ENCODE results near the gene SORCS2.

The SORCS2 gene

DNA sequence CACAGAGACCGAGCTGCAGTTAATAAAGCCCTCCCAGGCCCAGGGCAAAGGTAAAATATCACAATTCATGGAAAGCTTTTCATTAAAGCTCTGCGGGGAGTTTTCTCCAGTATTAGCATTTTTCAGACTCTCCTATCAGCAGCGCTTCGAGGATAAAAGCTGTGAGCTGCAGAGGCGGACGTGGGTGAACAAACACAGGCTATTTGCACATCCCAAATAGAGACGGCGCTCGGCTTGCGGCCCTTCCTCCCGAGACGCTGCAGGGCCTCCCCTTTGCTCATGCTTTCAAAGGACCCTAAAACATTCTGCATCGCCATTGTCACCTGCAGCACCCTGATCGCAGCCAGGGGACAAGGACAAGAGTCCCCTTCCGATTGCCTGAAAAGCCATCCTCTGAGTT is 97.3 kb downstream of the SORCS2 start:
- TF ChIP-seq CTCF (IDR thresholded peaks at IDR 0.05; ENCODE audit: control insufficient read depth, insufficient read depth, low read depth, low read length, missing control alignments) = no peak
- DNase-seq (ENCODE audit: low read depth) = no peak
- H3K4me3 ChIP-seq (ENCODE audit: control insufficient read depth, low read depth, low read length) = no peak overlapping the region

GRCh38 chr4:7291372-7292114 is 99.2 kb downstream of the SORCS2 start:
- no peak for TF ChIP-seq CTCF (IDR thresholded peaks at IDR 0.05; ENCODE audit: control insufficient read depth, insufficient read depth, low read depth, low read length, missing control alignments)
- DNase-seq (ENCODE audit: low read depth) = no peak
- H3K4me3 ChIP-seq (ENCODE audit: control insufficient read depth, low read depth, low read length) = no peak overlapping the region

DNA sequence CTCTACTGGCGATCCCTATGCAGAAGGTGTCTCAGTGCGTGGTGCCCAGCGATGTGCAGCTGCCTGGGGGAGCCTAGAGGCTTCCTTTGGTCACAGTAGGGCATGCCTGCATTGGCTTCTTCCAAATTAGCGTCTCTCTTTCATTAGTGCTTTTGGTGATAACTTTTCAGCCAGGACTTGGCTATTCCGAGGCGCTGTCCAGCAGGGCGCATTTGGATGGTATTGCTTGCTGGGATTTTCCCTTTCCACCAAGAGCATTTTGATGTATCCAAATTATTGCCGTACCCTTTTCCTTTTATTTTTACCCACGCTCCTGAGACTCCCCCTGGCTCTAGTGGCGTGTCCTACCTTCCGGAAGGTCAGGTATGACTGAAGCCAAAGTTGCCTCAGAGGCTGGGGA is 101.4 kb downstream of the SORCS2 start:
- H3K4me3 ChIP-seq (ENCODE audit: control insufficient read depth, low read depth, low read length) = no peak overlapping the region
- DNase-seq (ENCODE audit: low read depth) = no peak
- TF ChIP-seq CTCF (IDR thresholded peaks at IDR 0.05; ENCODE audit: control insufficient read depth, insufficient read depth, low read depth, low read length, missing control alignments) = no peak

DNA sequence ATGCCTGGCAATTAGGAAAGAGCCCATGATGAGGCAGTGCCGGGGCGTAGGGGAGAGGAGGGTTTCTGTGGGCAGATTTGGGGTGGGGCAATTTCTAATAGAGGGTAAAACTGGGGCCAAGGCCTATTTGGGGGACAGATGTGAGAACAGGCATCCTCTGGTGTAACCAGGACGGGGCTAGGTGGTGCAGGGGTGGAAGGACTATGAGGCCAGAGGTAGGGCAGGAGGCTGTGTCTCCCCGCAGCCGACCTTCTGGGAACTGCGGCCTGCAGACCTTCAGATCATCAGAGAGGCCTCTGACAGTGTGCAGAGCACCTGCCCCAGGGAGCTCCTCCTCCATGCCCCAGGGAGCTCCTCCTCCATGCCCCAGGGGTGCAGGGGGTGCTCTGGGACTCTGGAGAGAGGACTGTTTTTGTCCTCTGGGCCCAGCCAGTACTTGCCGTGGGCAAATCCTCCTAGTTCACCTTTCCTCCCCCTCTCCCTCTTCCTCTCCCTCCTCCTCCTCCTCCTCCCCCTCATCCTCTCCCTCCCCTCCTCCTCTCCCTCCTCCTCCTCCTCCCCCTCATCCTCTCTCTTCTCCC is 101.9 kb downstream of the SORCS2 start:
- no peak for TF ChIP-seq CTCF (IDR thresholded peaks at IDR 0.05; ENCODE audit: control insufficient read depth, insufficient read depth, low read depth, low read length, missing control alignments)
- no peak overlapping the region for H3K4me3 ChIP-seq (ENCODE audit: control insufficient read depth, low read depth, low read length)
- no peak for DNase-seq (ENCODE audit: low read depth)

DNA sequence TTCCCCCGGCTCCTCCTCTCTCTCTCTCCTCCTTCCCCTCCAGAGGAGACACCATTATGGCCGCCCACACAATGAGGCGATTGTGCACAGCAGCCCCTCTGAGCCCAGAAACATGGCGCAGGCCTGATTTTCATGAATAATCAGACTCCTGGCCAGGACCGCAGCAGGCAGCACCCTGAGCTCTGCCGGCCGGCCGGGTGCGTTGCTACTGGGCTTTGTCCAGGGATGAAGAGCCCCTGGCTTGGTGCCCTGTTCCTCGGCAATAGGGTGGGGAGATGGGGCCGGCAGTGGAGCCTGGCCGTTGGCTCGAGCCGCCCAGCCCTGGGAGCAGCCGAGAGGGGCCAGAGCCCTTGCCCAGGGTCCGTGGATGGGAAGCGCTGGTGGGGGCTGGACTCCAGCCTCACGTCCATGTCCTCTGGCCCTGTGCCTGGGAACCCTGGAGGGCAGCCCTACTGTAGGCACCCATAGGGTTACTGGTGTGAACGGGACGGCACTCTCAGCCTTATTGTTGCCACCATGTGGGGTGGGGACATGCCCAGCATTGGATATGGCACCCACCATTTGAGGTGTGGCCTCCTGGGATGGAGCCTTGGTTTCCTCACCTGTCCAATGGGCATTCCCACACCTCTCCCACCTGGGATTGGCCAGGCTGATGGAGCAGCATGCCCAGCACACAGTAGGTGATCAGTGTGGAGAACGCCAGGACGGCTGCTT is 103.0 kb downstream of the SORCS2 start:
- DNase-seq (ENCODE audit: low read depth) = no peak
- H3K4me3 ChIP-seq (ENCODE audit: control insufficient read depth, low read depth, low read length) = no peak overlapping the region
- no peak for TF ChIP-seq CTCF (IDR thresholded peaks at IDR 0.05; ENCODE audit: control insufficient read depth, insufficient read depth, low read depth, low read length, missing control alignments)

- DNase-seq (ENCODE audit: low read depth) = no peak
- no peak overlapping the region for H3K4me3 ChIP-seq (ENCODE audit: control insufficient read depth, low read depth, low read length)
- TF ChIP-seq CTCF (IDR thresholded peaks at IDR 0.05; ENCODE audit: control insufficient read depth, insufficient read depth, low read depth, low read length, missing control alignments) = peak; percentile 82
Measured at GRCh38 chr4:7295911-7296660, 103.7 kb downstream of the SORCS2 start.
